Measurements from ENCODE around the gene AGTPBP1.

GRCh38 chr9:85522459-85523092 is 219.2 kb downstream of the AGTPBP1 start:
- TF ChIP-seq ELF4 (CRISPR knock-in tag; IDR thresholded peaks at IDR 0.05; ENCODE audit: low read depth) (no peak), SOX15 (CRISPR knock-in tag; IDR thresholded peaks at IDR 0.05) (no peak), RORB (CRISPR knock-in tag; IDR thresholded peaks at IDR 0.05) (no peak), NFE2L1 (CRISPR knock-in tag; IDR thresholded peaks at IDR 0.05) (no peak), NFYB (CRISPR knock-in tag; conservative IDR thresholded peaks at IDR 0.05; ENCODE audit: low read depth) (no peak; the same call in 1 of the 2 replicates), PREB (CRISPR knock-in tag; IDR thresholded peaks at IDR 0.05; ENCODE audit: borderline replicate concordance) (no peak), CTCF (IDR thresholded peaks at IDR 0.05) (no peak), EMX1 (CRISPR knock-in tag; IDR thresholded peaks at IDR 0.05) (no peak), ZNF232 (CRISPR knock-in tag; IDR thresholded peaks at IDR 0.05) (no peak)
